ENCODE measurements around the gene CFHR5. TPM values are rescaled to one million over a fixed set of nuclear protein-coding genes. Genes with fewer than 3 reads are reported as not detected.

CFHR5 gene
- total RNA-seq, 1 donor from 2014 or later: not detected

- H3K27me3 ChIP-seq (ENCODE audit: low read depth): no peaks in the 10 kb centered on the region
- peaks cover 31% of the 10 kb centered on the region for H3K9me3 ChIP-seq (replicated peaks)
- no peak overlapping the region for H3K27ac ChIP-seq (replicated peaks)
- no peak overlapping the region for H3K4me3 ChIP-seq
- no peak for DNase-seq
- H3K36me3 ChIP-seq: no peaks in the 10 kb centered on the region
- H3K4me1 ChIP-seq: no peaks in the 10 kb centered on the region
- intact Hi-C loops (cut with micrococcal nuclease): no loop called here
- TF ChIP-seq CTCF (IDR thresholded peaks at IDR 0.05; ENCODE audit: borderline replicate concordance): no peak
These were observed 35.9 kb downstream of the CFHR5 start for GRCh38 chr1:197013234-197013633.

- no peak overlapping the region for H3K27ac ChIP-seq (replicated peaks)
- H3K36me3 ChIP-seq: no peaks in the 10 kb centered on the region
- no peak for TF ChIP-seq CTCF (IDR thresholded peaks at IDR 0.05; ENCODE audit: borderline replicate concordance)
- no peaks in the 10 kb centered on the region for H3K27me3 ChIP-seq (ENCODE audit: low read depth)
- intact Hi-C loops (cut with micrococcal nuclease): no loop called here
- no peak for DNase-seq
- H3K4me3 ChIP-seq: no peak overlapping the region
- peaks cover 18% of the 10 kb centered on the region for H3K9me3 ChIP-seq (replicated peaks)
- no peaks in the 10 kb centered on the region for H3K4me1 ChIP-seq
These were observed 39.4 kb downstream of the CFHR5 start for GRCh38 chr1:197016751-197017150.

- intact Hi-C loops (cut with micrococcal nuclease): no loop called here
- H3K36me3 ChIP-seq: no peaks in the 10 kb centered on the region
- H3K27me3 ChIP-seq (ENCODE audit: low read depth): no peaks in the 10 kb centered on the region
- H3K9me3 ChIP-seq (replicated peaks): peaks cover 9% of the 10 kb centered on the region
- no peaks in the 10 kb centered on the region for H3K4me1 ChIP-seq
- H3K4me3 ChIP-seq: peak overlapping the region; percentile 4
- TF ChIP-seq CTCF (IDR thresholded peaks at IDR 0.05; ENCODE audit: borderline replicate concordance): no peak
- DNase-seq: no peak
- H3K27ac ChIP-seq (replicated peaks): no peak overlapping the region
These were observed 40.3 kb downstream of the CFHR5 start for GRCh38 chr1:197017558-197018146.

- TF ChIP-seq CTCF (IDR thresholded peaks at IDR 0.05; ENCODE audit: borderline replicate concordance): no peak
- H3K4me3 ChIP-seq: no peak overlapping the region
- no peaks in the 10 kb centered on the region for H3K4me1 ChIP-seq
- no peaks in the 10 kb centered on the region for H3K9me3 ChIP-seq (replicated peaks)
- no peak for DNase-seq
- no peak overlapping the region for H3K27ac ChIP-seq (replicated peaks)
- H3K36me3 ChIP-seq: no peaks in the 10 kb centered on the region
- intact Hi-C loops (cut with micrococcal nuclease): no loop called here
- no peaks in the 10 kb centered on the region for H3K27me3 ChIP-seq (ENCODE audit: low read depth)
These were observed 44.4 kb downstream of the CFHR5 start for GRCh38 chr1:197021716-197022115.

- Histone ChIP-seq H3K36me3 (no peaks in the 10 kb centered on the region), H3K9me3 (replicated peaks) (no peaks in the 10 kb centered on the region), H3K4me3 (no peak overlapping the region), H3K4me1 (no peaks in the 10 kb centered on the region), H3K27me3 (ENCODE audit: low read depth) (no peaks in the 10 kb centered on the region), H3K27ac (replicated peaks) (no peak overlapping the region)
- TF ChIP-seq CTCF (IDR thresholded peaks at IDR 0.05; ENCODE audit: borderline replicate concordance): no peak
- intact Hi-C loops (cut with micrococcal nuclease): no loop called here
- no peak for DNase-seq
These were observed 47.1 kb downstream of the CFHR5 start for GRCh38 chr1:197024460-197024859.
